ENCODE data around the gene ZNF586.

ZNF586 gene

GRCh38 chr19:57825511-57825910 is 56.0 kb downstream of the ZNF586 start:
- H3K4me3 ChIP-seq, result no peak overlapping the region
- H3K4me1 ChIP-seq, result peaks cover 5 to 18% (median 7%) of the 10 kb centered on the region in 10 experiments
- H3K27me3 ChIP-seq, result no peaks in the 10 kb centered on the region
- peaks cover 0 to 16% (median 5%) of the 10 kb centered on the region in 11 experiments; a peak in 8 of 22 replicates for H3K9me3 ChIP-seq (replicated peaks in 1 of 11)
- H4K20me1 ChIP-seq, result peaks cover 0 to 98% (median 82%) of the 10 kb centered on the region in 11 experiments; a peak in 19 of 22 replicates
- no peak overlapping the region for H3K9ac ChIP-seq
- TF ChIP-seq Cebpa-rat (IDR thresholded peaks at IDR 0.05), result no peak
- no peak overlapping the region for H3K4me2 ChIP-seq
- H3K27ac ChIP-seq, result no peak overlapping the region
- H3K36me3 ChIP-seq, result peaks cover 29 to 98% (median 85%) of the 10 kb centered on the region in 11 experiments

- H3K27ac ChIP-seq, result no peak overlapping the region
- H3K4me1 ChIP-seq, result no peaks in the 10 kb centered on the region; a peak in 1 of 20 replicates
- no peak for TF ChIP-seq Cebpa-rat (IDR thresholded peaks at IDR 0.05)
- no peak overlapping the region for H3K4me3 ChIP-seq
- H3K9ac ChIP-seq, result no peak overlapping the region
- H3K27me3 ChIP-seq, result no peaks in the 10 kb centered on the region
- H3K36me3 ChIP-seq, result peaks cover 29 to 85% (median 79%) of the 10 kb centered on the region in 11 experiments
- no peak overlapping the region for H3K4me2 ChIP-seq
- H4K20me1 ChIP-seq, result peaks cover 0 to 87% (median 70%) of the 10 kb centered on the region in 11 experiments; a peak in 18 of 22 replicates
- H3K9me3 ChIP-seq (replicated peaks in 1 of 11), result peaks cover 0 to 16% (median 5%) of the 10 kb centered on the region in 11 experiments; a peak in 8 of 22 replicates
Measured at GRCh38 chr19:57829316-57829715, 59.8 kb downstream of the ZNF586 start.

- peaks cover 0 to 79% (median 62%) of the 10 kb centered on the region in 11 experiments; a peak in 17 of 22 replicates for H4K20me1 ChIP-seq
- H3K4me3 ChIP-seq, result no peak within 1 kb of the TSS
- no peak within 1 kb of the TSS for H3K4me2 ChIP-seq
- no peaks in the 10 kb centered on the region; a peak in 1 of 20 replicates for H3K4me1 ChIP-seq
- peaks cover 25 to 77% (median 71%) of the 10 kb centered on the region in 11 experiments for H3K36me3 ChIP-seq
- no peak within 1 kb of the TSS for H3K27ac ChIP-seq
- no peak within 1 kb of the TSS for H3K9ac ChIP-seq
- peaks cover 0 to 16% (median 5%) of the 10 kb centered on the region in 11 experiments; a peak in 8 of 22 replicates for H3K9me3 ChIP-seq (replicated peaks in 1 of 11)
- H3K27me3 ChIP-seq, result no peaks in the 10 kb centered on the region
- TF ChIP-seq Cebpa-rat (IDR thresholded peaks at IDR 0.05), result no peak
Measured at GRCh38 chr19:57830071-57830602, 60.7 kb downstream of the ZNF586 start, which contains the start of gene ZNF587B. Gene ZNF587B (plus strand): TSS chr19:57830299. CDS start chr19:57830529, 230 bp downstream.
